Measurements from ENCODE around the gene HFE.
"Not testable (repeated sequence)": the region's sequence is repeated elsewhere in the genome, so short reads cannot be mapped to it uniquely, and the experiment has no call there.

The HFE gene

GRCh38 chr6:26105109-26105730, 18.0 kb downstream of the HFE start:
- in situ Hi-C loops (cut with HindIII; ENCODE audit: low sequenced_read_pairs), result no loop called here

DNA sequence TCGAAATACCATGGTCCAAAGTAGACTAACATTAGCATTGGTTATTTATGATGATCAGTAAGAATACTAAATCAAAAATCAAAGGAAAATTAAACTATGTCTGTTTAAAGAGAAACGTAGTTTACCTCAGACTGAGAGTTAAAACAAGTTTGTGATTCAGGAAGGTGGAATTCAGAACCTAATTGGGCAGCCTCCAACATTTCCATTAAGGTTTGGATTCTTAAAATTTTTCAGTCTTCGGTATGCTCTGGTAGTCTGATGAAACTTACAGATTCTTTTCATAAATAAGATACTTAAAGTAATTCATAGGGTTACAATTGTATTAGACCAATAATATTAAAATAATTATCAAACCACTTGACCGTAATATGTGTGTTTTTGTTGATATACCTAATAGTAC, 18.6 kb downstream of the HFE start:
- in situ Hi-C loops (cut with HindIII; ENCODE audit: low sequenced_read_pairs), result no loop called here

GRCh38 chr6:26107935-26108334, 20.7 kb downstream of the HFE start:
- in situ Hi-C loops (cut with HindIII; ENCODE audit: low sequenced_read_pairs), result no loop called here

- in situ Hi-C loops (cut with HindIII; ENCODE audit: low sequenced_read_pairs), result no loop called here
Observed at GRCh38 chr6:26109772-26110171, 22.5 kb downstream of the HFE start.

DNA sequence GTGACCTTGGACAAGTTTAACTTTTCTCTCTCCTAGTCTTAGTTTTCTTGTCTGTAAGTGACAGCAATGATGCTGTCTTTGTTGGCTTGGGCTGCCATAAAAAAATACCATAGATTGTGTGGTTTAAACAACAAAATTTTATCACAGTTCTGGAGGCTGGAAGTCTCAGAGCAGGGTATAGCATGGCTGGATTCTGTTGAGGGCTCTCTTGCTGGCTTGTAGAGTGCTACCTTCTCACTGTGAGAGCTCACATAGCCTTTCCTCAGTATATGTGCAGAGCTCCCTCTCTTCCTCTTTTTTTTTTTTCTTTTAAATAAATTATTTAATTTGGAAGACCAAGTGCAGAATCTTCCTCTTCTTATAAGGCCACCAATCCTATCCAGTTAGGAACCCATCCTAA, 26.3 kb downstream of the HFE start:
- in situ Hi-C loops (cut with HindIII; ENCODE audit: low sequenced_read_pairs), result no loop called here

- in situ Hi-C loops (cut with HindIII; ENCODE audit: low sequenced_read_pairs), result no loop called here
Observed at GRCh38 chr6:26115226-26115625, 28.0 kb downstream of the HFE start.

- in situ Hi-C loops (cut with HindIII; ENCODE audit: low sequenced_read_pairs), result no loop called here
Observed at GRCh38 chr6:26116267-26116666, 29.0 kb downstream of the HFE start.

- in situ Hi-C loops (cut with HindIII; ENCODE audit: low sequenced_read_pairs), result no loop called here
Observed at GRCh38 chr6:26118999-26119398, 31.8 kb downstream of the HFE start.

DNA sequence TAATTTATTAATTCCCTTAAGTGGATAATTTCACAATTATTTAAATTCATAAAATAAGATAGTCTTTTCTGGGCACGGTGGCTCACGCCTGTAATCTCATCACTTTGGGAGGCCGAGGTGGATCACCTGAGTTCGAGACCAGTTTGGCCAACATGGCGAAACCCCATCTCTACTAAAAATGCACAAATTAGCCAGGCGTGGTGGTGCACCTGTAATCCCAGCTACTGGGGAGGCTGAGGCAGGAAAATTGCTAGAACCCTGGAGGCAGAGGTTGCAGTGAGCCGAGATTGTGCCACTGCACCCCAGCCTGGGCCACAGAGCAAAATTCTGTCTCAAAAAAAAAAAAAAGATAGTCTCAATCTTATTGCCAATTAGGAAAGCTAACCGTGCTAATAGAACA, 32.9 kb downstream of the HFE start:
- in situ Hi-C loops (cut with HindIII; ENCODE audit: low sequenced_read_pairs), result not testable (repeated sequence)

- in situ Hi-C loops (cut with HindIII; ENCODE audit: low sequenced_read_pairs), result no loop called here
Observed at GRCh38 chr6:26120807-26121140, 33.5 kb downstream of the HFE start.

DNA sequence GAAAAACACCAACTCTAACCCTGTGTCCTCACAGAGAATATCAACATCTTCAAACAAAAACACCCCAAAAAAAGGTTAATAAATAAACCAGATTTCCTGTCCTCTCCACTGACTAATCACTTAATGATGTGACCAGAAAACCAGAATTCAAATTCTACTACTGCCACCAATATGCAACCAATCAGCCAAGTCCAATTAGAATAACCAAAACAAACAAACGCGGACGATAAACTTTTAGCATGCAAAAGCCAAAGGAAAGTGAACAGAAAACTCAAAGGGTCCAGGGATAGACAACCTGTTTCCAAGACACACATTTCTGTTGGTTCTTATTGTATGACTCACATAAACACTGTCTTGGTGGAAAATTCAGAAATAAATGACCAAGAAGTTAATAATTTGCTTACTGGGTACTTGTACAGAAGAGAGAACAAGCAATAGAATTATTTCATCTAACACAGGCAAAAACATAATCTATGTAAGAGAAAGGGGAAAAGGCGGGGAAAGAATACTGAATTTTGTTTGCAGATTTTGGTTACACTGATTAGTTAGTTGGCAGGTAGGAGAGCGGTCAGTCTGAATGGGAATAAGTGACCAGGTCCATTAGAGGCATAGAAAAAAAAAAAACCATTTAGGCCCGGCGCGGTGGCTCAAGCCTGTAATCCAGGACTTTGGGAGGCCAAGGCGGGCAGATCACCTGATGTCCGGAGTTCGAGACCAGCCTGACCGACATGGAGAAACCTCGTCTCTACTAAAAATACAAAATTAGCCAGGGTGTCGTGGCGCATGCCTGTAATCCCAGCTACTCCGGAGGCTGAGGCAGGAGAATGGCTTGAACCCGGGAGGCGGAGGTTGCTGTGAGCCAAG, 34.1 kb downstream of the HFE start:
- in situ Hi-C loops (cut with HindIII; ENCODE audit: low sequenced_read_pairs), result no loop called here

DNA sequence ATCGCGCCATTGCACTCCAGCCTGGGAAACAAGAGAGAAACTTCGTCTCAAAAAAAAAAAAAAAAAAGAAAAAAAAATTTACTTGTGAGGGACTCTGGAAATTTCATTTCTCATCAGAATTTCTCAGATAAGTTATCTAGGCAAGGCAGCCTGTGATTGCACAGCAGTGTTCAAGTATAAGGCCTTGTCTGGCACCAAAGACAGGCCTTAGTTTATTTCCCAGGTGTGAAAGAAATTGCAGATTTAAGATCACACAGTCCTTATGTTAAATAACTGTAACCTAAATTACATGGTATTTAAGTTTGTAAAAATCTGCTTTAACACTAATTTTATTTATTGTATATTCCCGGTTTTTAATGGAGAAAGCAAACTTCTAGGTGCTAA, 34.8 kb downstream of the HFE start:
- in situ Hi-C loops (cut with HindIII; ENCODE audit: low sequenced_read_pairs), result no loop called here

DNA sequence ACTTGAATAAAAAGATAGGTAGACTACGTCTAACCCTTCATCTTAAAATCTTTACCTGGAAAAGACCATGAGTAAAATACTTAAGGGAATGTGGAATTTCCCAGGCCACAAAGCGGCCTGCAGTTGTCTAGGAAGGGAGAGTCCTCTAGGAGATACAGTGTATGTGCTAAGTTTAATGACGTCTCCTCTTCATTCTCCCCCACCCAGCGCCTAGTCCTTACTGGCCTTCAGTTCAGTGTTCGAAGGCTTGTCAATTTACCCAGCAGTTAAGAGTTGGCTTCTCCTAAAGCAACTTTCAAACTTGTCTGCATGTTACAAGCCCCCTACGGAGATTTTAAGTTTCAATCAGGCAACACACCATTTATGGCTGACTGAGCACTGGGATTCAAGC, 35.2 kb downstream of the HFE start:
- in situ Hi-C loops (cut with HindIII; ENCODE audit: low sequenced_read_pairs), result no loop called here

DNA sequence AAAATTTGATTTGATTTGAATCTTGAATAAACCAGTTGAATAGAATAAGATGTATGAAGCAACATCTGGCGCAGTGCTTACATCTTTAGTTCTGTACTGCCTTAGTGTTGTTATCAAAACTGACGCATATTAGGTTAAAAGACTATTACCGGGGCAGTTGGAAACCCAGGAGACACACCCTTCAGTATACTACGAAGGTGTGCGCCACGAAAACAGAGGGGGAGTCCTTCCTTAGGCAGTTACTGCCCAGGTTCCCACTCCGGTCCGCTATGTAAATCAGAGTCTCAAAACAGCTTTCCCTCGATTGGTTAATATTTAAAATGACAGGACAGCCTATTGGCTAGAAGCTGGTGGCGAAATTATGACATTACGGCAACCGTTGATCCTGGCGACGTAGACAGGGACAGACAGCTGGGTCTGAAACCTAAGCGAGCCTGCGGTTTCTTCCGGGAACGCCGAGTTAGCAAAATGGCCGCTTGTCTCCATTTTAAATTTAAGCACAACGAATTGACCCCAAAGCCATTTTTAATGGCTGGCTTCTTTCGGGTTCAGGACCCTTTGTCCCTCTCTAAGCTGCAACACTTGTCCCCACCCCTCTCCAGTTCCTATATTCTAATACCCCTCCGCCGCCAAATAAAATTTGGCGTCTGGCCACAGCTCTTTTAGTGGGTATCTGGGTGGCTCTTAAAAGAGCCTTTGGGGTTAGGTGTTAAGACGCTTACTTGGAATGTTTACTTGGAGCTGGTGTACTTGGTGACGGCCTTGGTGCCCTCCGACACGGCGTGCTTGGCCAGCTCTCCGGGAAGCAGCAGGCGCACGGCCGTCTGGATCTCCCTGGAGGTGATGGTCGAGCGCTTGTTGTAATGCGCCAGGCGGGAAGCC, 35.8 kb downstream of the HFE start:
- in situ Hi-C loops (cut with HindIII; ENCODE audit: low sequenced_read_pairs), result no loop called here

- in situ Hi-C loops (cut with HindIII; ENCODE audit: low sequenced_read_pairs), result no loop called here
Observed at GRCh38 chr6:26123675-26123946, 36.4 kb downstream of the HFE start.

DNA sequence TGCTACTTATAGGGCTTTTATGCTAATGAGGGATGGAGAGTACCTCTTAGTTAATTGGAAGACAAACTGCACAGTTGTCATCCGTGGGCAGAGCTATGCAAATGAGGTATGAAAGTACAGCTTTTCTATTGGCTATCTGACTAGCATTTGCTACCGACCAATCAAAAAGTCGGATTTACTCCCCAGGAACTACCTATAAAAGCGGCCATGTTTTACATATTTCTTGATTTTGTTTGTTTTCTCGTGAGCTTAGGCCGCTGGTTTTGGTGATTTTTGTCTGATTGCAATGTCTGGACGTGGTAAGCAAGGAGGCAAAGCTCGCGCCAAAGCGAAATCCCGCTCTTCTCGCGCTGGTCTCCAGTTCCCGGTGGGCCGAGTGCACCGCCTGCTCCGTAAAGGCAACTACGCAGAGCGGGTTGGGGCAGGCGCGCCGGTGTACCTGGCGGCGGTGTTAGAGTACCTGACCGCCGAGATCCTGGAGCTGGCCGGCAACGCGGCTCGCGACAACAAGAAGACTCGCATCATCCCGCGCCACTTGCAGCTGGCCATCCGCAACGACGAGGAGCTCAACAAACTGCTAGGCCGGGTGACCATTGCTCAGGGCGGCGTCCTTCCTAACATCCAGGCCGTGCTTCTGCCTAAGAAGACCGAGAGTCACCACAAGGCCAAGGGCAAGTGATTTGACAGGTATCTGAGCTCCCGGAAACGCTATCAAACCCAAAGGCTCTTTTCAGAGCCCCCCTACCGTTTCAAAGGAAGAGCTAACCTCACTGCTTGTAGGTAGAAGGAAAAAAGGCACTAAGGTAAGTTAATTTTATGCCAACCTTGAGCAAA, 36.9 kb downstream of the HFE start:
- in situ Hi-C loops (cut with HindIII; ENCODE audit: low sequenced_read_pairs), result no loop called here

- in situ Hi-C loops (cut with HindIII; ENCODE audit: low sequenced_read_pairs), result no loop called here
Observed at GRCh38 chr6:26124781-26125685, 37.8 kb downstream of the HFE start.

DNA sequence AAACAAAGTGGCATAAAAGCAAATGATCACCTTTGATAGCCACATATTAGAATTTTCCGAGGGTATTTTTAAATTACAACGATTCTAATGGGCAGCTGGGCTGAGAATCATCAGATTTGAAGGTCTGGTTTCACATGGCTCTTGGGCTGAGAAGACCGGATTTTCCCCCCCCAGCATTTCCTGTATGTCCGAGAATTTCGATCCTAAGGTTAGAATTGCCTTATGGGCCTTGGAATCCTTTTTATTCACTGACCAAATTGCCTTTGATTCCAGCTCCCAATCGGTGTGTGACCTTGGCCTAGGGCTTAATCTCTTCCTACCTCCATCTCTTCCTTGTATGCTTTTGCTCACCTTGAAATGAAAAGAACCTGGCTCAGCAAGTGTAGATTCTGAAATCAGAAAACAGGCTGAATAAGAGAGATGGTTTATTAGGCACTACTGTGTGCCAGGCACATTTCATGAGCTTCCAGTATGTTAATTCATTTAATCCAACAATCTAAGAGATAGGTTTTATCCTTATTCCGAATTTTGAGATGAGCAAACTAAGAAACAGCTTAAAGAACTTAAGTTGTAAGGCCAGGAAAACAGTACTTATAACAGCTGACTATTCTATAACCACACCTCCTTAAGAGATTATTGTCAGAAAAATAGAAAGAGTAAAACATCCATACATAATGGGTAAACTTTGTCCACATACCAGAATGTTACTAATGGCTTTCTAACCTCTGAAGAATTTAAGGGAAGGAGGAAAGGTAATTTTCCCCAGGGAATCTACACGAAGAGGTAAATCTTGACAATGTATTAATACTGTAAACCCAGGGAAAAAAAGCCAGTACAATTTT, 39.4 kb downstream of the HFE start:
- in situ Hi-C loops (cut with HindIII; ENCODE audit: low sequenced_read_pairs), result no loop called here
